GM23338 (cell line): ENCODE data around the gene MRC2. TPM values are rescaled to one million over a fixed set of nuclear protein-coding genes. Genes with fewer than 3 reads are reported as not detected.

Experiments used
- ATAC-seq: fragments of 200-7000 bp; cut with Tn5 transposase; 3 replicates; pipeline ENCODE4 v1.9.1; 2020
- DNase-seq: peaks from one replicate; pipeline ENCODE4 v3.0.0-alpha.2; 2015; ENCODE audit warnings: low spot score
- H2AFZ ChIP-seq: fragments of 200-600 bp; sonication (generic); 2 replicates; pipeline ENCODE4 v1.8.0; 2016; ENCODE audit warnings: antibody characterized with exemption, mild to moderate bottlenecking, moderate library complexity
- H3F3A ChIP-seq: fragments of 200-600 bp; sonication (generic); replicated peaks from 2 replicates; pipeline ENCODE4 v1.8.0; 2017; ENCODE audit warnings: antibody characterized with exemption, mixed run types, low read depth
- H3K27ac ChIP-seq: fragments of 200-600 bp; sonication (generic); 2 replicates; pipeline ENCODE4 v1.6.1; 2016; ENCODE audit warnings: low read depth
- H3K27me3 ChIP-seq: fragments of 200-600 bp; sonication (generic); 2 replicates; pipeline ENCODE4 v1.8.0; 2016; ENCODE audit warnings: mild to moderate bottlenecking, mixed run types, moderate library complexity; ENCODE audit not compliant: insufficient read depth
- H3K36me3 ChIP-seq: fragments of 200-600 bp; sonication (generic); 2 replicates; pipeline ENCODE4 v1.8.0; 2016; ENCODE audit warnings: mild to moderate bottlenecking; ENCODE audit not compliant: insufficient read depth
- H3K4me1 ChIP-seq: fragments of 200-600 bp; sonication (generic); 2 replicates; pipeline ENCODE4 v1.8.0; 2016; ENCODE audit warnings: mild to moderate bottlenecking, moderate library complexity; ENCODE audit not compliant: insufficient read depth
- H3K4me2 ChIP-seq: fragments of 200-600 bp; sonication (generic); 2 replicates; pipeline ENCODE4 v1.7.1; 2017; ENCODE audit warnings: mixed run types
- H3K4me3 ChIP-seq: fragments of 200-600 bp; sonication (generic); 2 replicates; pipeline ENCODE4 v1.6.1; 2016; ENCODE audit warnings: mixed run types
- H3K79me2 ChIP-seq: fragments of 200-600 bp; sonication (generic); replicated peaks from 2 replicates; pipeline ENCODE4 v1.8.0; 2017; ENCODE audit warnings: mild to moderate bottlenecking; ENCODE audit not compliant: insufficient read depth
- H3K9me2 ChIP-seq: fragments of 200-600 bp; sonication (generic); 2 replicates; pipeline ENCODE4 v1.8.0; 2017; ENCODE audit not compliant: insufficient read depth
- H4K20me1 ChIP-seq: fragments of 200-600 bp; sonication (generic); replicated peaks from 2 replicates; pipeline ENCODE4 v1.8.0; 2017; ENCODE audit warnings: mild to moderate bottlenecking; ENCODE audit not compliant: insufficient read depth
- H3K27ac Mint-ChIP-seq: 2 replicates; pipeline ENCODE4 v1.8.0; 2020; ENCODE audit warnings: inconsistent platforms, mild to moderate bottlenecking, moderate library complexity, mixed read lengths
- H3K27me3 Mint-ChIP-seq: 3 replicates; pipeline ENCODE4 v1.8.0; 2022; ENCODE audit warnings: low read depth, mild to moderate bottlenecking, moderate library complexity, mixed read lengths, inconsistent platforms; ENCODE audit not compliant: insufficient read depth, poor library complexity
- H3K36me3 Mint-ChIP-seq: 3 replicates; pipeline ENCODE4 v1.8.0; 2021; ENCODE audit warnings: low read depth, mild to moderate bottlenecking, inconsistent platforms, moderate library complexity, mixed read lengths
- H3K4me1 Mint-ChIP-seq: 3 replicates; pipeline ENCODE4 v1.8.0; 2020; ENCODE audit warnings: mild to moderate bottlenecking, inconsistent platforms, mixed read lengths
- H3K4me3 Mint-ChIP-seq: 3 replicates; pipeline ENCODE4 v1.8.0; 2021; ENCODE audit warnings: moderate library complexity, mild to moderate bottlenecking, inconsistent platforms, mixed read lengths
- H3K9me3 Mint-ChIP-seq: 3 replicates; pipeline ENCODE4 v1.8.0; 2020; ENCODE audit warnings: moderate library complexity, mild to moderate bottlenecking, inconsistent platforms, mixed read lengths
- CREB1 ChIP-seq: fragments of 250-450 bp; sonication (Bioruptor Pico); IDR thresholded peaks from 2 replicates; pipeline ENCODE4 v1.5.0; 2020; ENCODE audit warnings: low read depth, mild to moderate bottlenecking, moderate library complexity
- CTCF ChIP-seq, 2 experiments: fragments of 200-600 bp in 1 of 2; sonication (generic) in 1 of 2; conservative IDR thresholded peaks; 2 replicates each; pipeline versions ENCODE4 v1.5.1 to v1.6.1; 2016 to 2017; ENCODE audit warnings: antibody characterized with exemption in 2 of 2, low read depth in 2 of 2, mild to moderate bottlenecking in 2 of 2, moderate library complexity in 1 of 2
- ETS1 ChIP-seq: IDR thresholded peaks from 2 replicates; pipeline ENCODE4 v1.6.1; 2016; ENCODE audit warnings: antibody characterized with exemption
- EZH2 ChIP-seq: fragments of 200-600 bp; sonication (generic); IDR thresholded peaks from one replicate; pipeline ENCODE4 v1.8.0; 2017; ENCODE audit warnings: antibody characterized with exemption, mild to moderate bottlenecking, low read depth; ENCODE audit not compliant: unreplicated experiment
- EZH2phosphoT487 ChIP-seq: fragments of 200-600 bp; sonication (generic); IDR thresholded peaks from one replicate; pipeline ENCODE4 v1.8.1; 2018; ENCODE audit warnings: antibody characterized with exemption; ENCODE audit not compliant: unreplicated experiment
- JUNB ChIP-seq: IDR thresholded peaks from one replicate; pipeline ENCODE4 v1.6.1; 2016; ENCODE audit warnings: antibody characterized with exemption; ENCODE audit not compliant: unreplicated experiment
- NANOG ChIP-seq: IDR thresholded peaks from 2 replicates; pipeline ENCODE4 v1.6.1; 2016; ENCODE audit warnings: antibody characterized with exemption, borderline replicate concordance
- POLR2AphosphoS5 ChIP-seq: IDR thresholded peaks from 2 replicates; pipeline ENCODE4 v1.6.1; 2016; ENCODE audit warnings: antibody characterized with exemption, low read depth
- STAT1 ChIP-seq: IDR thresholded peaks from one replicate; pipeline ENCODE4 v1.6.1; 2016; ENCODE audit warnings: antibody characterized with exemption; ENCODE audit not compliant: unreplicated experiment
- ZNF114 ChIP-seq: fragments of 250-450 bp; sonication (Bioruptor Pico); IDR thresholded peaks from 2 replicates; pipeline ENCODE4 v1.5.0; 2020; ENCODE audit warnings: mild to moderate bottlenecking, moderate library complexity
- ZNF331 ChIP-seq: fragments of 250-450 bp; sonication (Bioruptor Pico); IDR thresholded peaks from 2 replicates; pipeline ENCODE4 v1.5.0; 2020; ENCODE audit warnings: low read depth, mild to moderate bottlenecking, moderate library complexity
- ZNF462 ChIP-seq: fragments of 250-450 bp; sonication (Bioruptor Pico); IDR thresholded peaks from 2 replicates; pipeline ENCODE4 v1.5.0; 2020; ENCODE audit warnings: mild to moderate bottlenecking, moderate library complexity
- polyA plus RNA-seq: library from polyadenylated mRNA; unstranded; fragments of >200 nt; fragmentation: Nextera tagmentation; extraction: Ambion mirVana; gene quantifications from 2 replicates; pipeline ENCODE4 v1.2.1, GENCODE V29; 2016
- total RNA-seq: library from RNA; depleted of rRNA; stranded (reverse); fragments of >200 nt; shearing (Covaris generic); gene quantifications from 2 replicates; pipeline ENCODE4 v1.2.3, GENCODE V29; 2014
- TF ChIP-seq, protein P1 (sequence below): IDR thresholded peaks from one replicate; pipeline ENCODE4 v1.6.1; 2018; ENCODE audit warnings: antibody characterized with exemption; ENCODE audit not compliant: unreplicated experiment

MRC2 gene
- total and polyA plus RNA-seq, 2 experiments from 2014 or later, result 8.0 to 38.6 TPM

GRCh38 chr17:62689441-62690167, 62.1 kb downstream of the MRC2 start:
- Mint-ChIP-seq H3K27me3 (peaks cover 8% of the 10 kb centered on the region), H3K4me1 (peaks cover 15% of the 10 kb centered on the region), H3K36me3 (peaks cover 23% of the 10 kb centered on the region), H3K27ac (no peak overlapping the region), H3K9me3 (peaks cover 9% of the 10 kb centered on the region; the same call in 1 of the 3 replicates), H3K4me3 (no peak overlapping the region)
- TF ChIP-seq CTCF (conservative IDR thresholded peaks at IDR 0.05; ENCODE audit: low read depth in 2 of 2), result no peak
- TF ChIP-seq JUNB, result no peak
- no peak for TF ChIP-seq EZH2
- TF ChIP-seq ETS1, result no peak
- TF ChIP-seq ZNF331 (CRISPR knock-in tag), result no peak
- TF ChIP-seq CREB1, result no peak
- no peak for TF ChIP-seq NANOG
- TF ChIP-seq STAT1, result no peak
- no peak for TF ChIP-seq ZNF114 (CRISPR knock-in tag)
- TF ChIP-seq ZNF462 (CRISPR knock-in tag), result no peak
- TF ChIP-seq, protein P1, sequence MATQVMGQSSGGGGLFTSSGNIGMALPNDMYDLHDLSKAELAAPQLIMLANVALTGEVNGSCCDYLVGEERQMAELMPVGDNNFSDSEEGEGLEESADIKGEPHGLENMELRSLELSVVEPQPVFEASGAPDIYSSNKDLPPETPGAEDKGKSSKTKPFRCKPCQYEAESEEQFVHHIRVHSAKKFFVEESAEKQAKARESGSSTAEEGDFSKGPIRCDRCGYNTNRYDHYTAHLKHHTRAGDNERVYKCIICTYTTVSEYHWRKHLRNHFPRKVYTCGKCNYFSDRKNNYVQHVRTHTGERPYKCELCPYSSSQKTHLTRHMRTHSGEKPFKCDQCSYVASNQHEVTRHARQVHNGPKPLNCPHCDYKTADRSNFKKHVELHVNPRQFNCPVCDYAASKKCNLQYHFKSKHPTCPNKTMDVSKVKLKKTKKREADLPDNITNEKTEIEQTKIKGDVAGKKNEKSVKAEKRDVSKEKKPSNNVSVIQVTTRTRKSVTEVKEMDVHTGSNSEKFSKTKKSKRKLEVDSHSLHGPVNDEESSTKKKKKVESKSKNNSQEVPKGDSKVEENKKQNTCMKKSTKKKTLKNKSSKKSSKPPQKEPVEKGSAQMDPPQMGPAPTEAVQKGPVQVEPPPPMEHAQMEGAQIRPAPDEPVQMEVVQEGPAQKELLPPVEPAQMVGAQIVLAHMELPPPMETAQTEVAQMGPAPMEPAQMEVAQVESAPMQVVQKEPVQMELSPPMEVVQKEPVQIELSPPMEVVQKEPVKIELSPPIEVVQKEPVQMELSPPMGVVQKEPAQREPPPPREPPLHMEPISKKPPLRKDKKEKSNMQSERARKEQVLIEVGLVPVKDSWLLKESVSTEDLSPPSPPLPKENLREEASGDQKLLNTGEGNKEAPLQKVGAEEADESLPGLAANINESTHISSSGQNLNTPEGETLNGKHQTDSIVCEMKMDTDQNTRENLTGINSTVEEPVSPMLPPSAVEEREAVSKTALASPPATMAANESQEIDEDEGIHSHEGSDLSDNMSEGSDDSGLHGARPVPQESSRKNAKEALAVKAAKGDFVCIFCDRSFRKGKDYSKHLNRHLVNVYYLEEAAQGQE, result no peak
- TF ChIP-seq EZH2phosphoT487, result no peak
- TF ChIP-seq POLR2AphosphoS5, result no peak
- Histone ChIP-seq H3K4me1 (peaks cover 4% of the 10 kb centered on the region; the same call in 1 of the 2 replicates), H2AFZ (no peak overlapping the region), H4K20me1 (no peaks in the 10 kb centered on the region), H3K4me3 (no peak overlapping the region), H3K36me3 (0 out of 2 replicates have a peak, but pooled peaks cover under 1% of the 10 kb centered on the region), H3K9me2 (no peaks in the 10 kb centered on the region), H3K79me2 (no peaks in the 10 kb centered on the region), H3K27me3 (no peaks in the 10 kb centered on the region), H3K27ac (no peak overlapping the region), H3K4me2 (no peak overlapping the region), H3F3A (no peaks in the 10 kb centered on the region)
- ATAC-seq (no peak), DNase-seq (no peak)
